Dermis blood vessel endothelial cell (primary cell): ENCODE measurements around the gene IQCH. TPM values are rescaled to one million over a fixed set of nuclear protein-coding genes. Genes with fewer than 3 reads are reported as not detected.
"Not testable (repeated sequence)": the region's sequence is repeated elsewhere in the genome, so short reads cannot be mapped to it uniquely, and the experiment has no call there.

Experiments
- DNase-seq: peaks from one replicate; pipeline ENCODE4 v3.0.0; 2010
- total RNA-seq: library from RNA; depleted of rRNA; stranded (reverse); fragments of >200 nt; gene quantifications from 2 replicates; pipeline ENCODE4 v1.2.3, GENCODE V29; 2014

IQCH gene
- total RNA-seq, 1 donor from 2014 or later: 1.4 TPM

DNA sequence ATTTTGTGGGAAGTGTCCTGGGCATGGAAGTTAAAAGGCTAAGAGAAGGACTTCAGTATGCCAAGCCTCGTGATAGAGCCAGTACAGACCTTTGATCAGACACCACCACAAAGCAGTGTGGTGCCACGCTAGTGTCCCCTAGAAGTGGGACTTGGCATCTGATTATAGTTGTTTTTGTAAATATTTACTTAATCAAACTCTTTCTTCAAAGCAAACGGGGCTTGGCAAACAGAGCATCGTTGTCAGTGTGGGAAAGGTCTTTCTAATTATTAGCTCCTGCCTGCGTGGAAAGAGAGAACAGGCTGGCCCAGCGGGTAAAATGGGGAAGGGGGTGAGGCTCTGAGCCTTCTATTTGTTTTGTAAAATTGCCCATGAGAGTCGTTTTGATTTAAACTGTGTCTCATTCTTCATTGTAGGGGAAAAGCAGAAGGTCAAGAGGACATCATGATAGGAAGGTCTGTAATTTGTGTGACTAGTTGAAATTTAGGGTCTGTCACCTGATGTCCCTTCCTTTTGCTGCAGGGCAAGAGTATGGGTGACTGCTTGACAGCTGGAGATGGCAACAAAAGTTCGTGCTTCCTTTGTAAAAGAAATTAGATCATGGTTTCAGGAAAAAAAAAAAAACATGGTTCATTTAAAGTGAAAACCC, 105.0 kb downstream of the IQCH start:
- DNase-seq: no peak

DNA sequence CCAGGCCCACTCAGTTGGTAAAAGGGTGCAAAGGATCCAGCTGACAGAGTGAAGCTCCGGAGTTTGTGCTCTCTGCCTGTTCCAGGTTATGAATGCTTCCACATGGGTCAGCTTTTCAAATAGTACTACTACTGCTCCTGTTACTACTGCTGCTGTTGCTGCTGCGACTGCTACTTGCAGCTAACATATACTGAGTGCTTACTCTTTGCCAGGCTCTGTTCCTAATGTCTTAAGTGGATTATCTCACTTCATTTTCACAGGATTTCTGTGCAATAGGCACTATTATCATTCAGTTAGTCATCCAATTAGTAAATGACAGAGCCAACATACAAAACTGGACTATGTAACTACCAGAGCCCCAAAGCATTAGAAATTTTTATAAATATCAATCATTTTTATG, 106.5 kb downstream of the IQCH start:
- no peak for DNase-seq

DNA sequence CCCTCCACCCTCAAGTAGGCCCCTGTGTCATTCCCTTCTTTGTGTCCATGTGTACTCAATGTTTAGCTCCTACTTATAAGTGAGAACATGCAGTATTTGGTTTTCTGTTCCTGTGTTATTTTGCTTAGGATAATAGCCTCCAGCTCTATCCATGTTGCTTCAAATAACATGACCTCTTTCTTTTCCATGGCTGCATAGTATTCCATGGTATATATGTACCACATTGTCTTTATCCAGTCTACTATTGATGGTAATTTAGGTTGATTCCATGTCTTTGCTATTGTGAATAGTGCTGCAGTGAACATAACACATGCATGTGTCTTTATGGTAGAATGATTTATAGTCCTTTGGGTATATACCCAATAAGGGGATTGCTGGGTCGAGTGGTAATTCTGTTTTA, 109.1 kb downstream of the IQCH start:
- not testable (repeated sequence) for DNase-seq

DNA sequence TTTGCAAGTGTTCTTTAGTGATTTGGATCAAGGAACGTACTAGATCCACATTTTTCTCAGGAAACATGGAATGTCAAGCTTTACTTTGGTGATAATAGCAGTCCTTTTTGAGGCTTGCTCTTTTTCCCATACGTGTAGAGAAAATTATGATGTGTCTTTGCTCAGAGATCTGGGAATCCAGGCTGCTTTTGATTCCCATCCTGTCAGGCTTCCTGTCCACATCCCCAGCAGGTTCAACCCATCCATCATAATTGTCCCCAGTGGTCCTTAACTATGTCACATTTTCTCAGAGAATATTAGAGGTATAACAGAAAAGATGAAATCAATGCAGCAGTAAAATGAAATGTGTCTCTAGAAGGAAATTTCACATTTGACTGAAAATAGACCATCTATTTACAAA, 111.4 kb downstream of the IQCH start:
- no peak for DNase-seq

DNA sequence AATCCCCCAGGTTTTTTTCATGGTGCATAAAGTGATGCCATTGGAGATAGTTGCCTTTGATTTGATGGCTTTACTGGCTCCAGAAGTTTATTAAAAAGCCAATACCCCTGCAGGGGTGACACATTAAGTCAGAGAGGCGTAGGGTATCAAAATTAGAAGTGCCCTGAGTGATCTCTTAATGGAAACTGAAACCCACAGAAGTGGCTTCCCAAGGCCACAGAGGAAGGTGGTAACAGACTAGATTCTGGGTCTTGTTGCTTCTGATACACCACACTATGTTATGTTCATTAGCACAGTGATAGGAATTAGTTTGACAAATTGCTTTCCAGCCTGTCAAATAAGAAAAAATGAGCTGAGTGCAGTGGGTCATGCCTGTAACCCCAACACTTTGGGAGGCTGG, 112.3 kb downstream of the IQCH start:
- no peak for DNase-seq

DNA sequence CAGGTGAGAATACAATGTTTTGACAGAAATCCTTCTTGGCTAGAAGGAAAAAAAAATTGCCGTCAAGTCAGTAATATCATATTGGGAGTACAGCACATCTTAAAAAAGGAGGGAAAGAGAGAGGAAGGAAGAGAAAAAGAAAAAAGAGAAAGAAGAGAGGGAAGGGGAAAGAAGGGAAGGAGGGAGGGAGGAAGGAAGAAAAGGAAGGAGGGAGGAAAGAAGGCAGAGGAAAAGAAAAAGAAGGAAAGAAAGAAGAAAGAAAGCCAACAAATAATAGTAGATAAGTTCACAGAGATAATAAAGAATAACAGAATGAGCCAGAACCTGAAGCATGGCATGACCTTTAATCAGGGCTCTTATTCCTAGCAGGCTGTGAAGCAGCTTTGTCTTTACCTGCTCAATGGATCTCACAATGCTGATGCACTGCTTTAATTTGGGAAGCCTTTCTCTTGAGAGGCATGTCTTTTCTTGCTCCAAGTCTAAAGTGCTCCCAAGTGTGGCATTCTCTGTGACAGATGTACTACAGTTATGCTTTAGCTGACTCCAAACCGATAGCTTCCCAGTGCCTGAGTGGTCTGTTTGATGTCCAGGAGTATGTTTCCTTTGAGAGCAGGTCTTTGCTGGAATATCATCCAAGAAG, 114.9 kb downstream of the IQCH start:
- DNase-seq: no peak

DNA sequence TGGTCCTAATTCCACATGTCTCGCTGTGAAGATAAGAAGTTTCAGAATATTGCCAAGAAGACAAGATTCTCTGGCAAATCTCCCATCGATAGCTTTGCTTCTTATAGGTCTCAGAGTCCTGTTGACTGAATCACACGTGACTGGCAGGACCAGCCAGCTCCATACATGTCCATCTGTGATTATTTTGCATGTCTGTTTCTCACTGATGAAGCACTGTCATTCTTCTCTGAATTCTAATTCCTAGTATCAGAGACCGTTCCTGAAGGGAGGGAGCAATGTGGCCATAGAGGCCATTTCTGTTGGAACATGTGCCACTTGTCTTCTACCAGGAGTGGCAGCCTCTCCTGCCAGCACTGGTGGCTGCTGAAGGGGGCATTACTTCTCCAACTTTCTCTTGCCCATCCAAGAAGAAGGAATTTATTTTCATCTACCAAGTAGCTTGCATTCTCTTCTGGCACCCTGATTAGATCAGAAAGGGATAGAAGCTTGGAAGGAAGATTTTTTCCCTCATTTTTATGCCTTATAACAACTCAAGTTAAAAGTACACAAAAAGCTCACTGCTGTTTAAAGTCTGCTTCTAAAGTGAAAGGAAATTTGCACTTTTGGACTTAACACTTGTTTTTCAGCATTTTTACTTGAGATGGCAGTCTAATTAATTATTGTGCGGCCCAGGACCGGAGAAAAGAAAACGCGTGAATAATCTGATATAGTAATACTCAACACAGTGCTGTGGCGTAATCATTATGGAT, 115.8 kb downstream of the IQCH start:
- no peak for DNase-seq

DNA sequence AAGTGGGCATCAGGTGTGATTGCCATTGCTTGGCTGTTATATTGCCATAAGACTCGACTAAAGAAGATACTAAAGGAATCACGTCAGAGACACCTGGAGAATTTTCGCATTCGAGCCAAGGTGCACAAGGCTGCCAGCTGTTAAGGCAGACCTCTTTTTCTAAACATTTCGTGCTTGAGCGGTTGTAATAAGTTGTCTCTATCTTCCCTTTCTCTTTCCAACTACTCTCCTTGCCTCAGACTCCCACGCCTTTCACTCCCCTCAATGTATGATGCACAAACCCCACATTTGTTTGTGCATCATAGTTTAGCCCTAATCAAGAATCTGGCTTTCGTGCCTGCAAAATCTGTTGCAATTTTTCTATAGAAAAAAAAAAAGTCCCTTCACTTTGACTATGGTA, 118.0 kb downstream of the IQCH start:
- DNase-seq: no peak

DNA sequence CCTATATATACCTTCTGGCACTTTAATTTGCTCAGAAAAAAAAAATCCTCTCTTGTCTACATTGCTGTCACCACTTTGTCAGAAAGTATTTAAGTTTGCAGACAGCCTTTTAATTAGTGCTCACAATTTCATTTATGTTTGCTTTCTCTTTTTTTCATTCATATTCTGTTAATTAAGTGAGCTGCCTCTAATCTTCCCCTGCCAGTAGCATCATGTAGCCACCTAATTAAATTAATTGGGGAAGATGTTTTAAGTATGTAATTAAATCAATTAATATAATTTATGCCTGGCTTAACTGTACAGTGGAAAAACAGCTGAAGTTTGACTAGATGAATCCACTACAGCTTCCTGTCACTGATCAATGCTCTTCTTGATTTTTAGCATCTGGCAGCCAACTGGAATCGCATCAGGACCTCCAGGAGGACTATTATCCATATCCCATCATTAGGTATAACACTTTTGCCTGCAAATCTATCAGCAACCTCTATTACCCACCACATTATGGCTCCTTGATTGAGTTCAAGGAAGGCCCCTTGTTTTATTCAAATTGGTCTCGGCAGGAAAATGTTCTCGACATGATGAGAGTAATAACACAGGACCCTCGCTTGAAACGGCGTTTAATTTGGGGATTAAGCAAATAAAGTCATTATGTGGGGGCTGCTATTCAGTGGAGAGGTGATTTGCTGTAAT, 118.5 kb downstream of the IQCH start:
- DNase-seq: no peak

DNA sequence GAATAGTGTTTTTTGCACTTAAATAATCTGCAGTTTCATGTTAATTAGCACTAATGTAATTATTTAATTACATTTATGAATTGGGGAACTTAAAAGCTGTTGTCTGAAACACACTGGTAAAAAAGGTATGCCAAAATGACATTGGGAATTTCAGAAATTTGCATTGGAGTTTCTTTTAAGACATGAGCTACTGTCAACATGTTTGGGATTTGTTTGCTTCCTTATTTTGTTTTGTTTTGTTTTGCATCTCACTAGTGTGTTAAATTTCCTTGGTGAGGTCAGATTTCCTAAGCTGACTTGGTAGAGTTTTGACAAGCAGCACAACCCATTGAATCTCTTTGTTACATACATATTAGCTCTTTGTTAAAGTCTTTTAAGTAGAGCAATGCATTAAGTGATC, 119.4 kb downstream of the IQCH start:
- DNase-seq: no peak

DNA sequence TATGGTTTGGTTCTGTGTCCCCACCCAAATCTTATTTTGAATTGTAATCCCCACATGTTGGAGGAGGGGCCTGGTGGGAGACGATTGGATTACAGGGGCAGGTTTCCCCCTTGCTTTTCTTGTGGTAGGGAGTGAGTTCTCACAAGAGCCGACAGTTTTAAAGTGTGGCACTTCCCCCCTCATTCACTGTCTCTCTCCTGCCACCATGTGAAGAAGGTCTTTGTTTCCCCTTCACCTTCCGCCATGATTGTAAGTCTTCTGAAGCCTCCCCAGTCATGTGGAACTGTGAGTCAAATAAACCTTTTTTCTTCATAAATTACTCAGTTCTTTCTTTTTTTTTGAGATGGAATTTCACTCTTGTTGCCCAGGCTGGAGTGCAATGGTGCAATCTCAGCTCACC, 124.9 kb downstream of the IQCH start:
- DNase-seq: no peak

DNA sequence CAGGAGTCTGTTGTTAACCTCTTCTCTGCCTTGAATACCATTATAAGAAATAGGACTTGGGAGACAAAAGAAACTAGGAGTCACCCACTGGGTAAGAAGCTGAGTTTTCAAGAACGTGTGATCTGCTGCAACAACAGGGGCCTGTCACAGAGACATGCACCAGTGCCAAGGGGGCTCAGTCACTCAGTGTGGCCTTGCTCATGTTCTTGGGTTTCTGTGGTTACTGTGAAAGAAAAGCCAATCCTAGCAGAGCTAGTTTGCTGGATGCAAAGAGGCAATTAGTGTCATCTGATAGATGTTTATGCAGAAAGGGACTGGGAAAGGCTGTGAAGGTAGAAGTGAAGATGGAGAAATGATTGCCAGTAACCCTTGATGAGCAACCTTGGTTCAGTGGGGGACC, 126.3 kb downstream of the IQCH start:
- DNase-seq: no peak

DNA sequence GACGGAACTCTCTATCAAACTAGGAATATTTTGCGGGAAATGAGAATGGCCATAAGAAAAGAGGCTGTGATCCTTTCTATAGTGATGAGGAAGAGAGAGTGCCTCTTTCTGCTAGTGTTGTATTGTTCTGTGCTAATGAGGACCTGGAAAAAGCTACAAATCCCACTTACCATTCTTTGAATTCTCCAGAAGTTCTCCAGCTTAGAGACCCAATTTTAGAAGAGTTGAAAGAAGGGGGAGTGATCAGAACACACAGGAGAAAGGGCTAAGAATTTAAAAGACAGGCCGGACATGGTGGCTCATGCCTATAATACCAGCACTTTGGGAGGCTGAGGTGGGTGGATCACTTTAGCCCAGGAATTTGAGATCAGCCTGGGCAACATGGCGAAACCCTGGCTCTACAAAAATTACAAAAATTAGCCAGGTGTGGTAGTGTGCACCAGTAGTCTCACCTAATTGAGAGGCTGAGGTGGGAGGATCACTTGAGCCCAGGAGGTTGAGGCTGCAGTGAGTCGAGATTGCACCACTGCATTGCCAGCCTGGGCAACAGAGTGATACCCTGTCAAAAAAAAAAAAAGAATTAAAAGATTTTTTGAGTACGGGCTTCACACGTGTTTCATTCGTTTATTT, 126.9 kb downstream of the IQCH start:
- DNase-seq: no peak

DNA sequence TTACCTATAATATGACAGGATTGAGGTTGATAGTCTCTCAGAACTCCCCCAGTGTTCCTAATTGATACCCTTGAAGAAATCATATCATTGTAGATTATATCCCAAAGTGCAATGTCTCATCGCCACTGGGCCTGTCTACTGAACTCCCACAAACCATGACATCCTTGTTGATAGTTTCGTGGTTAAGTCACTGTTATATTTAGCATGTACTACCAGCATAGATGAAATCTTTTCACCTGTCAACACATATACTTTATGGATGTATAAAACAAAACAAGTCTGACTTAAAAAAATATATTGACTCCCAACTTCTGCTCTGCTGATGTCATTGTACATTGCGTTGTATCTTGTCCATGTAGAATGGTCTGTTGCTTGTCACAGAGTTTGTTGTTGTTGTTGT, 128.1 kb downstream of the IQCH start:
- no peak for DNase-seq

DNA sequence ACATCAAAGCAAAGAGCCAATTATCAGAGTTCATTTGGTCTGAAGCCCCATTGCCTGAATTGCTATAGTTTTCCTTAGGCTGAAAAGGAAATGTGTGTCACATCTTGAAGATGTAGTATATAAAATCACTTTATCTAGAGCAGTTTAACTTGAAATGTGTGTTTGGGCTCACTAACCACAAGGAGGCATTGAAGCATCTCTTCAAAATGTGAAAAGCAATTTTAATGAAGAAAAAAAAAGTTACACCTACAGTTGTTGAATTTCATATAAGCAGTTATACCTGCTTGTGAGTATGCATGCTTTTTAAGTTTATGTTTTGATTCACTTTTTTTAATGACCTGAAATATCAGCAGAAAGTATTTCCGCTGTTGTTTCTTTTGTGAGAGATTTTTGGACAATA, 129.3 kb downstream of the IQCH start:
- peak; percentile 26 for DNase-seq

DNA sequence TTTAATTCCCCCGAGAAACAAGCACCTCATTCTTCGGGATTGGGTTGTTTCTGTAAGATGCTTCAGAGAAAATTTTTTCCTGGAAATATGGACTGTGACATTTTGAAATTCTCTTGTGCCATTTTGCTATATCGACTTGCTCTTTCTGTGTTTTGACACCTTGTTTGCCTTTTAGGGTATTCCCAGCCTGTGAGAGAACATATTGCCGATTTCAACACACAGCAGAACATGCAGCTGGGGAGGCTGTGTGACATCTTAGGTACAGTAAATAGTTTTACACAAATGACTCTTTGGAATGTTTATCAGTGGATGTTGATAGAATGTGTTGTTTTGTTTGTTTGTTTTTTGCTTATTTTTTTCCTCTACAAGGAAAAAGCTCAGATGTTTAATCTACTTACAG, 130.2 kb downstream of the IQCH start:
- no peak for DNase-seq

DNA sequence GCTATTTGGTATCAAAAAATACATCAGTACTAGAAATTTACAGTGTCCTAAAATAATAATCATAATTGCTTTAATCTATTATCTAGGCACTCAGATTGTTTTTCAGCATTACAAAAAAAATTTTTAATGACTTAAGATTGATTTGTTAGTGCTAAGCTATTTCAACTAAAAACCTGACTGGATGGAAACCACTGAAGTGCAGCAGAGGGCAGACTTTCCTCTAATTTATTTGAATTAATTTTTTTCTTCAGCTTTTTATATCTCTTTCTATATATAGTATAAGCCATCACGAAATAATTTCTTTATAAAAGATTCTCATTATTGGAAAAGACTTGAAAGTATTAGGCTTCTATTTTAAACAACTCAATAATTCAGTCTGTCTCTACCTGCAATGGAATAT, 131.4 kb downstream of the IQCH start:
- peak; percentile 4 for DNase-seq

DNA sequence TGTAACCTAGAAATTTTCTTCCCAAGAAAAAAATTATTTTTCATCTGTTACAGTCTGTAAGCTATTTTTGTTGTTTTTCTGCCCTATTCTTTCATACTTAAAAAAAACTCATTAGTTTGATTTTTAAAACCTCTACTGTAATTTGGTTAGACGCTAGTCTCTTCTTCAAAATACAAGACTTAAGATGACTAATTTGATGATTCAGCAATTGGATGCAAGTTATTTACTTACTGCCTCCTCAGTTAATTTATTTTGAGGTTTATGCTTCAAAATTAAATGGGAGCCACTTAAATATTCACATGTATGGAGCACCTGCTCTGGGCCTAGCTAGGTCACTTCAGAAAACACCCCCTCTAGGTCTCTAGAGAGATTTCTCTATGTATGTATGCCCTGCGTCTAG, 132.4 kb downstream of the IQCH start:
- no peak for DNase-seq

DNA sequence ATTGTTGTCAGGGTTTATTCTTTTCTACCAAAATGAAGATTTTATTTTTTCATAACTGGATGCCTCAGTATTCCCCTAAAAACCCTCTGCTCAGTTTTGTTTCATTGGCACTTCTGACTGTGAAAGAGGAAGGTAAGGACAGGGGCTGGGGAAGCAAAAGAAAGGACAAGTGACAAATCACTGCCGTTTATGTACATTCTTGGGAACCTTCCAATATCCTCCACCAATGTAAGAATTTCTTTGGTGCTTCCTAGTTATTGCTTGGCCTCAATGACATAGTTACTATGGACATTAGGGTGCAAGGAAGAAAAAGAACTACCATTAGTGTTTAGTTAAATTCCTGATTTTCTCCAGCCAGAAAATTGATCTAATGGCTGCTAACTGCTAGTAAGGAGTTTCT, 135.4 kb downstream of the IQCH start:
- DNase-seq: no peak

DNA sequence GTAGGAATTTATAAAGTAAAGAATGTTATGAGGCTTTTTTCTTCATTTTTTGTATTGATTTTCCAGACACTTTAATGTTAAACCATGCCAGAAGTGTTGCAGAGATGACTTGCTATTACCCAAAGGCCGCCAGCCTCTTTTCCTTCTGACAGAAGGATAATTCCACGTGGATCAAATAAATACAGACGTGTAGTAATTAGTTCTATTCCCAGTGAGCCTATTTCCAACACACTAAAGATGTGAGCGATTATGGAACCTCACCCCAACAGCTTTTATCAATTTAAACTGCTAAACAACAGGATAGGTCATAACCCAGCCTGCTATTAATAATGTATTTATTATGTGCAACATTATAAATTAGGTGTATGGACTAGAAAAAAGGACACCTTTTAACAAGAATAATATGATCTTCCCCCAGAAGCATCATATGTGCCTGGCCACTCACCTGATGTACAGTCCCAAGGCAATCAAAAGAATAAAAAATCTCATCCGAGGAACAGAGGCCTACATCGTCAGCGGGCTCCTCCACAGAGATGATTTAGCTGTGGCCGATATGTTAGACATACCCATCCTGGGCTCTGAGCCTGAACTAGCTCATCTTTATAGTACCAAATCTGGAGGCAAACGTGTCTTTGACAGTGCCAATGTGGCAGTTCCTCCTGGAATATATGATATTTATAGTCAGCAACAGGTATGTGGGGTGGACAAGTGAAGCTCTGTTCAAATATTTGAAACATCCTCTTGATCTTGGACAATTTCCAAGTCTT, 140.5 kb downstream of the IQCH start:
- DNase-seq: no peak

DNA sequence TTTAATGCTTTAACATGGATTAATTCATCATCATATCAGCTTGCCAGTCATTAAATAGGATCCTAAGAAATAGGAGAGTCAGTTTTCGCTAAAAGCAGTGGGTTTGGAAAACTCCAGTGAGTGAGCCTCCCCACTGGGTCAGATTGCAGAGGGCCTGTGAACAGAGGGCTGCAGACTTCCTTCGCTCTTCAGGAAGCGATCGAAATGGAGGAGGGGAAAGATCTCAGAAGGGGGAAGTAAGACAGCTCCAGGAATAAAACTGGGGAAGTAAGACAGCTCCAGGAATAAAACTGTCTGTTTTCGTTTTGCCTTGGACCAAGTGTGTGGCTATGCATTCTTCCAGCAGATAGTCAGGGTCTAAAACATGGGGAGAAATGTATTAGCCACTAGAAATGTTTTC, 141.5 kb downstream of the IQCH start:
- no peak for DNase-seq

DNA sequence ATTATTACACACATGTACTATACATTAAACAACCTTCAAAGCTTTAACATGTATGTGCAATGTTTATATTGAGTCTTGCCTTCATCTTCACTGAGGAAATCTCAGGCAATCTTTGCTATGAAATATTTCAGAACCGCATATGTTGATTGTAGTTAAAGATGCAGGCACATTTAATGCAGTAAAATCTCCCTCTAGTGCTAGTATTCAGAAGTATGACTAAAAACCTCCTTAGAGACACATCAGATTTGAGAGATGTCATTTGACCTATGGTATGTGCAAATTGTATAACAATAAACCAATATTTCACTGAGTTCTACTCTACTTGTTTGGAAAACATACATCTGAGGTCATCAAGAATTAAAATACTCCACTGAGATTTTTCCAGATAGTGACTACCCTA, 142.6 kb downstream of the IQCH start:
- DNase-seq: no peak
